Urinary bladder (tissue), 4 donors: Measurements from ENCODE around the gene FGFBP3. TPM values are rescaled to one million over a fixed set of nuclear protein-coding genes. Genes with fewer than 3 reads are reported as not detected.

Experiments
- DNase-seq: peaks from one replicate; pipeline ENCODE4 v3.0.0-alpha.2; 2015; ENCODE audit errors: extremely low spot score
- H3K27ac ChIP-seq: one replicate; pipeline ENCODE4 v1.5.1; 2013; ENCODE audit warnings: low read depth, mild to moderate bottlenecking, moderate library complexity
- H3K36me3 ChIP-seq: one replicate; pipeline ENCODE4 v1.6.1; 2013; ENCODE audit warnings: mild to moderate bottlenecking, moderate library complexity; ENCODE audit not compliant: insufficient read depth
- H3K4me1 ChIP-seq: one replicate; pipeline ENCODE4 v1.6.1; 2013; ENCODE audit warnings: mild to moderate bottlenecking, moderate library complexity; ENCODE audit not compliant: insufficient read depth
- H3K4me3 ChIP-seq: one replicate; pipeline ENCODE4 v1.5.1; 2013; ENCODE audit warnings: low read depth, low read length
- WGBS: extraction: QIAGEN DNeasy Blood & Tissue Kit; methylation state at CpG from one replicate; pipeline ENCODE4 v1.1.7; 2013; 5-methylcytosine and 5-hydroxymethylcytosine counted together
- polyA plus RNA-seq: library from polyadenylated mRNA; stranded (reverse); fragments of 200-250 nt; gene quantifications from one replicate; pipeline ENCODE4 v1.2.3, GENCODE V29; 2013
- small RNA-seq: library from RNA; depleted of rRNA; stranded (forward); fragments of <200 nt; gene quantifications from one replicate; pipeline ENCODE3, GENCODE V24; 2014
- total RNA-seq: library from RNA; depleted of rRNA; stranded (reverse); fragments of >200 nt; gene quantifications from one replicate; pipeline ENCODE4 v1.2.3, GENCODE V29; 2014
- donor health status: healthy with polysubstance abuse.
- donor health status: healthy.

FGFBP3 gene
- total and polyA plus RNA-seq, 2 donors = 1.5 to 1.6 TPM

GRCh38 chr10:91856637-91857036 is 52.6 kb downstream of the FGFBP3 start:
- no peak overlapping the region for H3K27ac ChIP-seq
- H3K4me3 ChIP-seq = no peak overlapping the region
- WGBS = 81% methylated on average over 6 of the region's 6 CpGs
- peaks cover 6% of the 10 kb centered on the region for H3K36me3 ChIP-seq
- no peak for DNase-seq
- no peaks in the 10 kb centered on the region for H3K4me1 ChIP-seq

Small RNAs within 50 kb of the gene (small RNA-seq; reads per million reads assigned to genes)
- gene AL359198.2 = not detected

Other genes starting within 250 kb of the FGFBP3 start
- gene TNKS2, start 111.1 kb downstream of the FGFBP3 start, total RNA-seq = 85.4 TPM
- gene TNKS2, start 111.1 kb downstream of the FGFBP3 start, polyA plus RNA-seq = 22.2 TPM
- gene BTAF1, start 14.3 kb upstream of the FGFBP3 start, total RNA-seq = 81.8 TPM
- 14.4 TPM for gene BTAF1, start 14.3 kb upstream of the FGFBP3 start, polyA plus RNA-seq